NCI-H2171 (cell line): Measurements from ENCODE around the gene BSG.
A peak's percentile ranks its signal among the peaks of the same experiment; 100 is the strongest.

Source experiments
- DNase-seq: peaks from one replicate; lab custom pipeline; 2025; lab: John Stamatoyannopoulos, UW

Gene BSG

DNA sequence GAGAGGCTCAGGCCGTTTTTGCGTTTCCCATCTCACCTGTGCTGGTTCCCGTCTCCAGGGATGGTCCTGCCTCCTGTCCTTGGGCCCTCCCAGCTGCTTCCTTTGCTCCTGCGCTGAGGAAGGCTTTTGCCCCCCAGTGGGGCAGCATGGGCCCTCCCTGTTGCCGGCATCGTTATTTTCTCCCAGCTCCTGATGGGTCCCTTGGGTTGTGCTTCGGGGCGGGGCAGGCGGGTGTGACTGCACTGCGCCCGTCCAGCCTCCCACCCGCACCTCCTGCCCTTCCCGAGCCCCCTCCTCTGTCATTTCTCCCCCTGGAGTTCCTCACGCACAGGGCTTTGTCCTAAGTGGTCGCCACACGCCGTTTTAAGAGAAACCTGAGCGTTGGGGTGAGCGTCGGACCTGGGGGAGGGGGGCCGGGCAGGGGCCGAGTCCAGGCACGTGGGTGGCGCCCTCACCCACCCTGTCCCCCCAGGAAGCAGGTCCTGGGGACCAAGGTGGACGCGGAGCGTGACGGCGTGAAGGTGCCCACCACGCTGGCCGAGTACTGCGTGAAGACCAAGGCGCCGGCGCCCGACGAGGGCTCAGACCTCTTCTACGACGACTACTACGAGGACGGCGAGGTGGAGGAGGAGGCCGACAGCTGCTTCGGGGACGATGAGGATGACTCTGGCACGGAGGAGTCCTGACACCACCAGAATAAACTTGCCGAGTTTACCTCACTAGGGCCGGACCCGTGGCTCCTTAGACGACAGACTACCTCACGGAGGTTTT is 31.3 kb upstream of the BSG start:
- DNase-seq, result no peak

DNA sequence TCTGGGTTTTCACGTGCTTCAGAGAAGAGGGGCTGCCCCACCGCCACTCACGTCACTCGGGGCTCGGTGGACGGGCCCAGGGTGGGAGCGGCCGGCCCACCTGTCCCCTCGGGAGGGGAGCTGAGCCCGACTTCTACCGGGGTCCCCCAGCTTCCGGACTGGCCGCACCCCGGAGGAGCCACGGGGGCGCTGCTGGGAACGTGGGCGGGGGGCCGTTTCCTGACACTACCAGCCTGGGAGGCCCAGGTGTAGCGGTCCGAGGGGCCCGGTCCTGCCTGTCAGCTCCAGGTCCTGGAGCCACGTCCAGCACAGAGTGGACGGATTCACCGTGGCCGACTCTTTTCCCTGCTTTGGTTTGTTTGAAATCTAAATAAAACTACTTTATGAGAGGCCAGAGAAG is 30.7 kb upstream of the BSG start:
- DNase-seq, result no peak

DNA sequence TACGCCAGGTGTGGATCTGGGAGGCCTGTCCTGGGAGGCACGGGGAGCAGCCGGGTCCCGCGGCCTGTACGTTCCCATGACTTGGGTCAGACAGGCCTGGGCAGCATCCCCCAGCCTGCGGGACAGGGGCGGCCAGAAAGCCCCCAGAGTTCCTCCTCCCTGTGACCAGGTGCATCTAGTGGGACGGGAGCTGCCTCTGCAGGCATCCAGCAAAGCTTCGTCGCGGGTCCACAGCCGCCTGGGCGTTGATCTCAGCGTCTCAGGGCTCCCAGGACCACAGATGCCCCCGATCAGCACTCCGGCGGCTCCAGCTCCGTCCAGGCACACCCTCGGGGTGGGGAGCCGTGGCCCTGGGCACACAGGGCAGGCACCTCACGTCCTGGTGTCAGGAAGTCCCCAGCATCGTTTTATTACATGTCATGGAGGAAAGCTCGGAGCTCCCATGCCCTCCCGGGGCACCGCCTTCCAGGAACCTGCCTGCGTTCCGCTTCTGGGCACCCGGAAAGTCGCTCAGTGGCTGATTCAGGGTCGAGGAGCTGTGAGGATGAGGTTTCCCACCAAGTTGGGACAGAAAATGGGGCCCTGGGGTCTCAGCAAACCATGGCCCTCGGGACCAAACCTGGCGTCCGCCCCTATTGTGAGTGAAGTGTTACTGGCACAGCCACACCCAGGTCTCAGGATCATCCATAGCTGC is 30.1 kb upstream of the BSG start:
- DNase-seq, result no peak

DNA sequence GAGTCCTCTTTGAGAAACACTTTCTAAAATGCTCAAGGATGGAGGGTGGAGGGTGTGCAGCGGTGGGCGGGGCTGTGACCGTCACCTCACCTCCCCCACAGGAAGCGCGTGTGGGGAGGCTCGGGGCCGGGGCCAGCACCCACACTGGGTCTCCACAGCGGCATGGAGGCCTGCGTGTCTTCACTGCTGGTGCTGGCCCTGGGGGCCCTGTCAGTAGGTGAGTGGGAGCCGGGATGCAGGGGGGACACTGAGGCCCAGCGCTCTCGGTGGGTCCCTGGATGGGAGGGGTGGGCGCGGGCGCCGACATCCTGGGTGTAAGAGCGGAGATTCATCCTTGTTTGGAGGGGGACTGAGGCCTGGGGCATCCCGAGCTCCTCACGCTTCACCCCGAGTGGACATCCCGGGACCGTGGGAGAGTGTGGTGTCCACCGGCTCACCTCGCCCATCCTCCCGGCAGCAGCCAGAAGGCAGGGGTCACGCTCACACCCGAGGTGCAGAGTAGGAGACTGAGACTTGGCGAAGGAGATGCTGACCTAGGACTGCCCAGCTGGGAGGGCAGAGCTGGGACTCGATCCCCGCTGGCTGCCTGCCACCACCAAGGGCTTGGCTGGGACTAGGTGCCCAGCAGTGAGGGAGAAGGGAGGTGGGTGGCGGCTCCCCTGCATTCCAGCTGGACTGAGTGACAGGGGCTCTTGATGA is 28.3 kb upstream of the BSG start, which contains the start of gene GZMM:
Gene GZMM (plus strand): TSS at position 144 of the 699 bp plus-strand sequence. CDS start 19 bp downstream, at position 163.
- DNase-seq, result no peak

DNA sequence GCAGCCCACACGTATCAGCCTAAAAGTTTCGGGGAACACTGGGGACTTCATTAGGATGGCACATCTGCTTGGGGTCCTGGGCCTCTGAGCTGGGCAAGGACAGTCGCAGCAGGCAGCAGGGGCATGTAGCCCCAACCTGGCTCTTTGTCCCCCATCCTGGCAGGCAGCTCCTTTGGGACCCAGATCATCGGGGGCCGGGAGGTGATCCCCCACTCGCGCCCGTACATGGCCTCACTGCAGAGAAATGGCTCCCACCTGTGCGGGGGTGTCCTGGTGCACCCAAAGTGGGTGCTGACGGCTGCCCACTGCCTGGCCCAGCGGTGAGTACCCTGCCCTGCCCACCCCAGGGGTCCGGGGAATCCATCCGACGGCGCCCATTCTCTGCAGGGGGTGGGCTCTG is 25.3 kb upstream of the BSG start:
- no peak for DNase-seq

DNA sequence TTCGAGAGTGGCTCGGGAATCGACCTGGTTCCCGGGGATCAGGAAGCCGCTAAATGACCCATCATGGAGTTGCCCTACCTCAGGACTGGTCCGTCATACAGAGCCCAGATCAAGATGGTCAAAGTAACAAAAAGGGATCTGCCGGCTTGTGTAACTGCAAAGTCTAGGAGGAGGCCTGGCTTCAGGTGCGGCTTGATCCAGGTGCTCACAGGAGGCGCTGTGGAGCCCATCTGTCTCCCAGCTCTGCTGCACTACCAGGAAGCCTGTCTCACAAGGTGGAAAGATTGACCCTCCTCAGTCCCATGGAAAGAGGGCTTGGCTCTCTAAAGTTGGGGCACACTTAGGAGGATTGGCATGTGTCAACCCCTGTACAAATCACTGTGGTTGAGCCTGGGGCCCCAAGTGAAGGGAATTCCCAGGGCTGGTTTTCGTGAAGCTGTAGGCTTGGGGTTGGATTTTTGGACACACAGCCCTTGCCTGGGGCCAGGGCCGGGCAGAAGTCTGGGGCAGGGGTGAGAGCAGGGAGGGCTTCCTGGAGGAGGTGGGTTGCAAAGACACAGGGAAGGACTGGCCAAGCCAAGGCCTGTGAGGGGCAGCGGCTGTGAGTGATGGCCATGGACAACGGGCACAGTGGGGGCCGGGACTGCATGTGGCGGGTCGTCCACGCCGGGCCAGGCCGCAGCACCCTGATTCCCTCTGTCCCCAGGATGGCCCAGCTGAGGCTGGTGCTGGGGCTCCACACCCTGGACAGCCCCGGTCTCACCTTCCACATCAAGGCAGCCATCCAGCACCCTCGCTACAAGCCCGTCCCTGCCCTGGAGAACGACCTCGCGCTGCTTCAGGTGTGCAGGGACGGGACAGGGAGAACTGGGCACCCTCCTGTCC is 24.3 kb upstream of the BSG start:
- no peak for DNase-seq

DNA sequence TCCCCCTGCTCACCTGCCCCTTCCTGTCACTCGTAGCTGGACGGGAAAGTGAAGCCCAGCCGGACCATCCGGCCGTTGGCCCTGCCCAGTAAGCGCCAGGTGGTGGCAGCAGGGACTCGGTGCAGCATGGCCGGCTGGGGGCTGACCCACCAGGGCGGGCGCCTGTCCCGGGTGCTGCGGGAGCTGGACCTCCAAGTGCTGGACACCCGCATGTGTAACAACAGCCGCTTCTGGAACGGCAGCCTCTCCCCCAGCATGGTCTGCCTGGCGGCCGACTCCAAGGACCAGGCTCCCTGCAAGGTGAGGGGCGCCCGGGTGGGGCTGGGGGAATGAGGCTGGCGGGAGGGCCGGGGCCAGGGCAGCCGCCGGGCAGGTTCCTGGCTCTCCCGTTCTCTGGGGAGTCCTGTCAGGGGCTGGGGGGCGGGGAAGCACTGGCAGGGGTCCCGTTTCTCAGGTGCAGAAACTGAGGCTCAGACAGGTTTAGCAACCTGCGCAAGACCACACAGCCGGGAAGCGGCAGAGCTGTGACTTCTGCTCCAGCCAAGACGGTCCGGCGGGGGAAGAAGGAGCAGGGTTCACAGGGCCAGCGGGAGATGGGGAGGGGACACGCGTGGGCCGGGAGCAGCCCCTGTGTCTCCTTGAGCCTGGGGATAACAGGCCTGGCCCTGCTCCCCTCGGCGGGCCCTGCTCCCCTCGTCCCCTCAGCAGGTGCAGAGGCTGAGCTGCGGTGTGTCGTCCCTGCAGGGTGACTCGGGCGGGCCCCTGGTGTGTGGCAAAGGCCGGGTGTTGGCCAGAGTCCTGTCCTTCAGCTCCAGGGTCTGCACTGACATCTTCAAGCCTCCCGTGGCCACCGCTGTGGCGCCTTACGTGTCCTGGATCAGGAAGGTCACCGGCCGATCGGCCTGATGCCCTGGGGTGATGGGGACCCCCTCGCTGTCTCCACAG is 23.2 kb upstream of the BSG start:
- no peak for DNase-seq

DNA sequence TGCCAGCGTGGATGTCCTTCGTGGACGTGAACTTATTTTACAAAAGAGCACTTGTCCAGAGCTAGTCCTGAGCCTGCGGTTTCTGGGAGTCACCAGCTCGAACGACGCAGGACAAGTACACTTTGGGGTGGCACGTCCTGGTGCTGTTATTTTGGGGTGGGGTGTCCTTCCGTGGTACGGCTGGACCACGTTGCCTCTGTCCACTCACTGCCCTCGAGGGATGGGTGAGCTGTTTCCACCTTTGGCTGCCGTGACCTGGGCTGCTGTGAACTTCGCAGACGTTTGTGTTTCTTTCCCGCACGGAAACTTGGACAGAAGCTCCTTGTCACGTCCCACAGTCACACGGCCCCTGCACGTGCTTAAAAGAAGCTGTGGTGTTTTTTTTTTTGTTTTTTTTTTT is 17.6 kb upstream of the BSG start:
- no peak for DNase-seq

DNA sequence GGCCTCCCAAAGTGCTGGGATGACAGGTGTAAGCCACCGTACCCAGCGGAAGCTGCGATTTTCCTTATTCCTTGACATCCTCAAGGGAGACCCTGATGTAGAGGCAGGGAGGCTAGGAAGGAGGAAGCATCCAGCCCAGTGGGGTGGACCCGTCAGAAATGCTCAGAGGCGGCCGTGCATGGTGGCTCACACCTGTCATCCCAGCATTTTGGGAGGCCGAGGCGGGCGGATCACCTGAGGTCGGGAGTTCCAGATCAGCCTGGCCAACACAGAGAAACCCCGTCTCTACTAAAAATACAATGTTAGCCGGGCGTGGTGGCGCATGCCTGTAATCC is 17.0 kb upstream of the BSG start:
- DNase-seq, result no peak

DNA sequence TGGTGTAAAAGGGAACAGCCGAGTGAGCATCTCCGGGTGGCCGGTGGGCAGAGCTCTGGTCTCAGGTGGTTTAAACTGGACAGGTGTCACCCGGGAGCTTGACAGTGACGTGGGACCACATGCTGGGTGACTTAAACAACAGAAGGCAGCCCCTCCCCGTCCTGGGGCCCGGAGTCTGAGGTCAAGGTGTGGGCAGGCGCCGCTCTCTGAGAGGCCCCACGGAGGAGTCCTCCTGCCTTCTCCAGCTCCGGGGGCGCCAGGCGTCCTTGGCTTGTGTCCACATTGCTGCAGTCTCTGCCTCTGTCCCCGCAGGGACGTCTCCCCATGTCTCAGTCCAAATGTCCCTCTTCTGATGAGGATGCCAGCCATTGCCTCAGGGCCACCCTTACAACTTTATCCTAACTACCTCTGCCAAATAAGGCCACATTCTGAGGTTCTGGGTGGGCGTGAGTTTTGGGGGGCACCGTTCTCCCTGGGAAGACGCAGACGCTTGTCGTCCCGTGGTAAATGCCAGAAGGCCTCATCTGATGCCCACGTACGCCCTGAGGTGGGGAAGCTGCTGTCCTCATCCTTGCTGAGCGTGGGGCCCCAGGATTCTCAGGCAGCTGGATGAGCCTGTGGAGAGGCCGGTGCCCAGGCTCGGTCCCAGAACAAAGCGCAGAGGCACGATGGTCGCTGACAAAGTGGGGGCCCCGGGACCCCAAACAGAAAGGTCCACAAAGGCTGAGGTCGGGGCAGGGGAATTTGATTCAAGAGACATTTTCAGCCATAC is 15.6 kb upstream of the BSG start:
- DNase-seq, result no peak

DNA sequence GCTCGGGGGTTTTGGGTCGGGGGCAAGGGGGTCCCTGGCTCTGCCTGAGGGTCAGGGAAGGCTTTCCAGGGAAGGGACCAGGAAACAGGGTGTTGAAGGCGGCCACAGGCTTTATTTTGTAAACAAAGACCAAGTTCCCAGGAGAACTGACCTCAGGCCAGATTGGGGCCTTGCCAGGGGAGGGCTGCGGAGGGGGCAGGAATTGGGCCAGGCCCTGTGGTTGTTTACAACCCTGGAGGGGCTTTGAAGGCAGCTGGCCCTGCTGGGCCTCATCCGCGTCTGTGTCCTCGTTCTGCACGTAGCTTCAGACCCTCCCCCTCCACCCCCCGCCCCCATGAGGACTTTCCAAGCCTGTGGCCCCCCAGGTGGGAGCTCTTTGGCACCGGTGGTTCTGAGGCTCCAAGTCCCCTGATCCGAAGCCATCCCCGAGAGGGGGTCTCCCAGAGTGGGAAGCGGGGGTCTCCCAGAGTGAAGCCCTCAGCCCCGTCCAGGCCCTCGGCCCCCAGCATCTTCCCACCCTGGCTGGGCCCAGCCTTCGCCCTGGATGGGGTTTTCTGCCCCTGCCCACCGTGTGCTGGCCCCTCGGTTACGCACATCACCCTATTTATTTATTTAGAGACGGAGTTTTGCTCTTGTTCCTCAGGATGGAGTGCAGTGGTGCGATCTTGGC is 13.5 kb upstream of the BSG start:
- DNase-seq, result no peak

DNA sequence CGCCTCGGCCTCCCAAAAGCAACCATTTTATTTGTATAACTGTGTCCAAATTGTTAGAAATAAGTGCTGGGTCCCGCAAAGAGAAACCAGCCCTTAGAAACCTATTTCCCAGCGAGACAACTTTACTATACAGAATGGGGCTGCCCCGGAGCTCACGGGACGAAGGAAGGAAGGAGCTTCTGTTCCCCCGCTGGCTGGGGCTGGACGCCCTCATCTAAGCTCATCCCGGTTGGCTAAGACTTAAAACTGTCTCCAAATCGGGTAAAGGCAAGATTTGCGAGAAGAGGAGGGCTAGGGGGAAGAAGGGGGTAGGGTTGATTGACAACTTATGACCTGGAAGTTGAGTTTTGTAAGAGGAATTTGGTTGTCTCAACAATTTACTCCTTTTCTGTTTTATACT is 12.3 kb upstream of the BSG start:
- no peak for DNase-seq

DNA sequence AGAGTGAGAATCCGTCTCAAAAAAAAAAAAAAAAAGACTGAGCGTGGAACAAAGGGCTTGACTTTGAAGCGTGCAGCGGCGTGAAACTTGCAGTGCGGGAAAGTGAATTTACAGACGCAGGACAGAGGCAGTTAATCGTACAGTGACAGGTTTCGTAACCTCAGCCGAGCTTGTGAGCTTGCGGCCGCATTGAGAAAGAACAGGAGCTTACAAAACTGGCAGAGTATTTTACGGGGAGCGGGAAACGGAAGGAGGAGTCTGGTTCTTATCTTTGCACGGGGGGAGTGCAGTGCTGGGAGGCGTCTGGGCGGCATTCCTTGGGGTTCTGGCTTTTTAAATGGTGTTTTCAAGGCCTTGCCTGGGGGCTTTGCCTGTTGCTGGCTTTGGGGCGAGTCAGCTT is 6.0 kb upstream of the BSG start:
- DNase-seq, result no peak

DNA sequence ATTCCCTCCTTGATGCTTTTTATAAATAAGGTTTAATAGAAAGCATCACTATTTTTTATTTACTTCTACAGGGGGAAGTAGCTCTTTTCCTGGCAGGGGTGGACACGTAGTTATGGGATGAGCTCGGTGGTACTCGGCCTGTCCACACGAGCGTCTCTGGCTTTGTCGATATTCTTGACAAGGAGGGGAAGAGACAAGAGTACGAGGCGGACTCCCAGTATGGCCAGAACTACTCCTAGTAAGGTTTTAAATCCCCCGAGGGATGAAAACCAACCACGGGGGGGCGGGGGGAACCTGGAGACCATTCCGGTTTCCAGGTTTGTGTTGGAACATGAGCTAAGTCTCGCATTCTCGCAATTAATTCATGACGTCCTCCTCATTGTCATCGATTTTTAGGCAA is 5.6 kb upstream of the BSG start:
- no peak for DNase-seq

DNA sequence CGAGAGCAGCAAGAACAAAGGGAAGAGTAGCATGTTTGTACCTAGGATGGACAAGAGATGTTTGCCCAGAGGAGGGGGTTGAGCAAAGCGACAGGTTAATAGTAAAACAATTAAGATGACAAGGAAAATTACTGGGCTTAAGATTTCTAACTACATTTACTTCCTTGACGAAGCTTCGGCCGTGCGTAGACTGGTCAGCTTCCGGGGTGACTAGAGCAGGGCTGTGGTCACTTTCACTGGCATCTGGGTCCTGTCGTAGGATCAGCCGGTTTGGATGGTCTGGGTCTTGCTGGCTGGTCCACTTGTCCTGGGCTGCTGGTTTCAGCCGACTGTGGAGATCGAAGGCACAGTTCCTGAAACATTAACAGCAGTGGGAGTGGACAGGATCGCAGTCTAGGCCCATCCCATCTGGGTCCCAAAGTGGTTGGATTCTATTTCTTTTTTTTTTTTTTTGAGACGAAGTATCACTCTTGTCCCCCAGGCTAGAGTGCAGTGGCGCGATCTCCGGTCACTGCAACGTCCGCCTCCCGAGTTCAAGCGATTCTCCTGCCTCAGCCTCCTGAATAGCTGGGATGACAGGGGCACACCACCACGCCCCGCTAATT is 5.0 kb upstream of the BSG start:
- no peak for DNase-seq

DNA sequence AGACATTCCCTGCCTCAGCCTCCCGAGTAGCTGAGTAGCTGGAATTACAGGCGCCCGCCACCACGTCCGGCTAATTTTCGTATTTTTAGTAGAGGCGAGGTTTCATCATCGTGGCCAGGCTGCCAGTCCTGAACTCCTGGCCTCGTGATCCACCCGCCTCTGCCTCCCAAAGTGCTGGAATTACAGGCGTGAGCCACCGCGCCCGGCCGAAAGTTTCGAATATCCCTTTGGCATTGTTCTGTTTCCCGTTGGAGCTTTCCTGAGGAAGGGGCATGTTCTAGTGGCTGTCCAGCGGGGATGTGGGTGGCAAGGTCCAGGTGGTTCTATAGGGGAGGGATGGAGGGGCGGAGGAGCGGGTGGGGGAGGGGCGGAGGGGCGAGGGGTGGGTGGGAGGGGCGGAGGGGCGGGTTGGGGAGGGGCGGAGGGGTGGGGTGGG is 2.1 kb upstream of the BSG start:
- DNase-seq, result no peak

DNA sequence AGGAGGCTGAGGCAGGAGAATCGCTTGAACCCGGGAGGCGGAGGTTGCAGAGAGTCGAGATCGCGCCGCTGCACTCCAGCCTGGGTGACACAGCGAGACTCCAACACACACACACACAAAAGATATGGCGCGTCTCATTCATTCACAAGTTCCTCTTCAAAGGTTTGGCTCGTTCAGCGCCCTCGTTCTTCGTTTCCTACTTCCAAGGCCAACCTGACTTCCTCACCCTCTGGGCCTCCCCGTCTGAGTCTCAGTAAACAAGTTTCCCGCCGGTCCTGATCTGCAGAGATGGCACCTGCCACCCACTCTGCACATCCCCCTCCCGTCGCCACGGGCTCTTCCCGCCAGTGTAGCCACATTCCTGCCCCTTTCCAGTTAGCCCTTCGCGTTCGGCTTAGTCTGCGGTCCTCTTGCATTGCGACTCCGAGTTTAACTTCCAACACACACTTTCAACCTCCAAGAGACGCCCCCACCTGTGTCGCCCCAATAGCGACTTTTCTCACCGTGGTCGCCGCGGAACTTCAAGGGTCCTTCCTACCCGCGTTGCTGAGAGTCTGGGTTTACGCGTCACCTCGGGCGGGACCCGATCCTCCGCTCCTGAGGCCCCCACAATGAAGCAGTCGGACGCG is 1.3 kb upstream of the BSG start:
- peak; percentile 64 for DNase-seq

DNA sequence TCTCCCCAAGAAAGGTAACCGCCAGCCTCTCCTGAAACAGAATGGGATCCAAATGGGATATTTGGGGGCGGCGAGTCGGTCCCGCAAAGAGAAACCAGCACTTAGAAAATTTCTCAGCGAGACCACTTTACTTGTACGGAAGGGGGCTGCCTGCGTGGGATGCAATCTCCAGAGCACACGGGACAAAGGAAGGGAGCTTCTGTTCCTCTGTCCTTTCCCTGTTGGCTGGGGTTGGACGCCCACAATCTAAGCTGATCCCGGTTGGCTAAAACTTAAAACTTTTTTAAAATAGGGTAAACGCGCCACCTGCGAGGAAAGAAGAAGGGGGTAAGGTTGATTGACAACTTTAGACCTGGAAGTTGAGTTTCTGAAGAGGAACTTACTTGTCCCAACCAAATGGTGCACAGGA is 826 bp upstream of the BSG start:
- DNase-seq, result no peak
